Endometrial microvascular endothelial cells (primary cell): ENCODE results near the gene FGD2. TPM values are rescaled to one million over a fixed set of nuclear protein-coding genes. Genes with fewer than 3 reads are reported as not detected.
"Not testable (repeated sequence)": the region's sequence is repeated elsewhere in the genome, so short reads cannot be mapped to it uniquely, and the experiment has no call there.

Experiments
- in situ Hi-C: cut with HindIII; loops from 2 replicates; pipeline ENCODE4 v1.10.0; 2017; ENCODE audit warnings: low sequenced_read_pairs, low pct_unique_long_range_greater_than_20kb; ENCODE audit errors: inconsistent ontology term
- total RNA-seq: library from RNA; depleted of rRNA; stranded (reverse); fragments of >200 nt; gene quantifications from one replicate; pipeline ENCODE4 v1.2.3, GENCODE V29; 2015; ENCODE audit errors: inconsistent ontology term

FGD2 gene
- total RNA-seq, 1 donor from 2014 or later = not detected

DNA sequence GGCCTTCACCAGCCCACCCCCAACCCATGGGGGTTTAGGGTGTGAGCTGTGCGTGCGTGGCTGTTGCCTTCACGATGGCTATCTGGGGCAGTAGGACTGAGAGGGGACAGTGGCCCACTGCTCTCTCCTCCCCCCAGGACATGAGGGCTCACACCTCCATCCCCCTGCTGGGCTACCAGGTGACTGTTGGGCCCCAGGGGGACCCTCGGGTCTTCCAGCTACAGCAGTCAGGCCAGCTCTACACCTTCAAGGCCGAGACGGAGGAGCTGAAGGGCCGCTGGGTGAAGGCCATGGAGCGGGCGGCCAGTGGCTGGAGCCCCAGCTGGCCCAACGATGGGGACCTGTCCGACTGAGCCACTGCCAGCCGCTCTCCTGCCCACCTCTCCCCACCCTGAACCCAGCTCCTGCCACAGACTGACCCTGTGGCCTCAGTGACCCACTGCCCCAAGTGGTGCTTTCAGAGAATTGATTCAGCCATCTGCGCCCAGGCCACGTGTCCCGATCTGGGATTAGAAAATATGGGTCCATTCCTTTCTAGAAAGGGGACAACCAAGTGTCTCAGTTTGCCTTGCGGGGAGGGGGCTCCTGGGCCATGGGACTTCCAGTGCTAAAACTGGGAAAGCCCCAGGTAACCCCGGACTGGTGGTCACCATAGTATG lies 22.5 kb downstream of the FGD2 start:
- in situ Hi-C loops = no loop called here

DNA sequence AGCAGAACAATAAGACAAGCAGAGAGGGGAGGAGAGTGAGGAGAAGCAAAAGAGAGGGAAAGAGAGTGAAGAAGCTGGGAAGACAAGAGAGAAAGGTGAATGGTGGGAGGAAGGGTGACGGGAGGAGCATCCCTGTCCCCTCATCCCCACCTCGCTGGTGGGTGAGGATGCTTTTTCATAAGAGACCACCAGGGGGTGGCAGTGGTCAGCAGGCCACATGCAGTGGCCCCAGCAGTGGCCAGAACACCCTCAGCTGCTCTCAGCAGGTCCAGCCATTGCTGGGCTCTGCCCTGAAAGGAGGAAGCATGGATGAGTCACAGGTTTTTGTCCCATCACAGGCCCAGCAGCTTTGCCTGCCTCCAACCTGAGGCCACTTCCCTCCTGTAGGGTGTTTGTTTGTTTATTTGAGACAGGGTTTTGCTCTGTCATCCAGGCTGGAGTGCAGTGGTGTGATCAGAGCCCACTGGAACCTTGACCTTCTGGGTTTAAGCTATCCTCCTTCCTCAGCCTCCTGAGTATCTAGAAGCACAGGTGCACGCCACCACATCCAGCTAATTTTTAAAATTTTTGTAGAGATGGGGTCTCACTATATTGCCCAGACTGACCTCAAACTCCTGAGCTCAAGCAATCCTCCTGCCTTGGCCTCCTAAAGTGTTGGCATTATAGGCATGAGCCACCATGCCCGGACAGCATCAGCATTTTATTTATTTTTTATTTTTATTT lies 24.0 kb downstream of the FGD2 start:
- in situ Hi-C loops = no loop called here

DNA sequence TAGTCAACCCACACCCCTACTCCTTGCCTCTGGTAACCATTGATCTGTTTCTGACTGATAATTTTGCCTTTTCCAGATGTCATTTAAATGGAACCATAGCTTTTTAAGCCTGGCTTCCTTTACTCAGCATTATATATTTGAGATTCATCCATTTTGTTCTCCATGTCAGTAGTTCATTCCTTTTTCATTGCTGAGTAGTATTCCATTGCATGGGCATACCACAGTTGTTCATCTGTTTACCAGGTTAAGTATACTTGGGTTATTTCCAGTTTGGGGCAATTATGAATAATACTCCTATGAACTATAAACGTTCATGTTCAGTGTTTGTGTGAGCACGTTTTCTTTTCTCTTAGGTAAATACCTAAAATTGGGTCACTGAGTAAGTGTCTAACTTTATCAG lies 25.1 kb downstream of the FGD2 start:
- in situ Hi-C loops = no loop called here

DNA sequence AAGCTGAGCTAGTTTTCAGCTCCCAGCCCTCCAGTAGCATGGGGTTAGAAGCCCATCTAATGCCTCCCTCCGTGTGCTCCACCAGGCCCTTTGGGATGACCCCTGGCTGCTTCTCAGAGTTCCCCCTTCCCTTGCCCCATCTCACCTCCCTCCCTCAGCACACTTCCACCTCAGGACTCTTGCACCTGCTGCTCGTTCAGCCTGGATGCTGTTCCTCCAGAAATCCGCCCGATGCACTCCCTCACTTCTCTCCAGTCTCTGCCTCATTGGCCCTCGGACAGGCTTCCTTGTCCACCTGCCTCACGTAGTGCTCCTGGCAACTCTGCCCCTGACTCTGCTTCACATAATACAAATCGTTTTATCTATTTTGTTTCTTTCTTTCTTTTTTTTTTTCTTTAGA lies 26.8 kb downstream of the FGD2 start:
- in situ Hi-C loops = no loop called here

DNA sequence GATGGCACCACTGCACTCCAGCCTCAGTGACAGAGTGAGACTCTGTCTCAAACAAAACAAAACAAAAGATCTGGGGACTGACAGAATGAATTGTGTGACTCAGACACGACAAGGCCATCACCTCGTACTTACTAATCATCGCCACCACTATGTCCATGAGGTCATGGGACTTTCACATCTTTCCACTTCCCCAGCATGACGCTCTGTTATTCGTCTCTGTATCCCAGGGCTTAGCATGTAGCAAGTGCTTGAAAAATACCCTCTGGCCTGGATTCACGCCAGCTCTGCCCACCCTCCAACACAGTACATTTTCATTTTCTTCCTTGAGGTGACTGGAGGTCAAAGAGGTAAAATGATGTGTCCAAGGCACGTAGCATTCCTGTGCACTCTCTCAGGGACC lies 27.8 kb downstream of the FGD2 start:
- in situ Hi-C loops = no loop called here

DNA sequence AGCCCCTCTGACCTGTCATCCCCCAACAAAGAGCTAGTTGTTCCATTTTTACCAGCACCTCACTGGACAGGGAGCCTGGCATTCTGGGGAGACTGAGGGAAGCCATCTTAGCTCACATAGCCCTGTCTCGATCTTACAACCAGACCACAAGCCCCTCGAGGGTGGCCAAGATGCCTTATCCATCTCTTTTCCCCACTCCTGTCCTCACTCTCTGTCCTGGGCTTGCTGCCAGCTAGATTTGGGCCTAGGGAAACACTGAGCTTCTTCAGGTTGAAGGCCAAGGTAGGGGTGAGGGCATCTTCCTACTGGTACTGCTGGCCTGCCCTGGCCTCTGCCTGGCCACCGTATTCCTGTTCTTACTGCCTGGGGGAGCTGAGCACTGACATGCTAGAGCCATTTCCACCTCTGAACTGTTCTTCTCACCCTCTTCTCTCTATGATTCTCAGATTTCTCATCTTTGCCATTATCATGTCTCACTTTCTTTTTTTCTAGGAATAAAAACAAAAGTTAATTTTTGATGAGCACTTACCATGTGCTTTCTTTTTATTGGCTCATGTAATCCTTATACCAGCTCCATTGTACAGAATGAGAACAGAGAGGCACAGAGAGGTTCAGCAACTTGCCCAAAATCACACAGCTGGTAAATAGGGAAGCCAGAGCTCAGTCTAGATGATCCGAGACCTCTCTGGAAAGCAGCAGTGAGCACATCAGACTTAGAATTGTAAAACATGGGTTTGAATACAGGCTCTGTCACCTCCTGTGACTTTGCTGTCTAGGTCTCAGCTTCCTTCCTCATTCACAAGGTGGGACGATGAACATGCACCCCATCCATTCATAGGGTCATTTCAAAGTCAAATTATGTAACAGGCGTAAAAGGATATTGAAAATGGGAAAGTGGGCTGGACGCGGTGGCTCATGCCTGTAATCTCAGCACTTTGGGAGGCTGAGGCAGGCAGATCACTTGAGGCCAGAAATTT lies 28.7 kb downstream of the FGD2 start:
- in situ Hi-C loops = no loop called here

DNA sequence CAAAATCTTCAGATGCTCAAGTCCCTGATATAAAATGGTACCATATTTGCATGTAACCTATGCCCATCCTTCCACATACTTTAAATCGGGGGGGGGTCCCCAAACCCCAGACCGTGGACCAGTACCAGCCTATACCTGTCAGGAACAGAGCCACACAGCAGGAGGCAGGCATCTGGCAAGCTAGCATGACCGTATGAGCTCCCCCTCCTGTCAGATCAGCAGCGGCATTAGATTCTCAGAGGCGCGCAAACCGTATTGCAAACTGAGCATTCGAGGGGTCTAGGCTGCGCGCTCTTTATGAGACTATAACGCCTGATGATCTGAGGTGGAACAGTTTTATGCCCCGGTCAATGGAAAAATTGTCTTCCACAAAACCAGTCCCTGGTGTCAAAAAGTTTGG lies 30.7 kb downstream of the FGD2 start:
- in situ Hi-C loops = no loop called here

DNA sequence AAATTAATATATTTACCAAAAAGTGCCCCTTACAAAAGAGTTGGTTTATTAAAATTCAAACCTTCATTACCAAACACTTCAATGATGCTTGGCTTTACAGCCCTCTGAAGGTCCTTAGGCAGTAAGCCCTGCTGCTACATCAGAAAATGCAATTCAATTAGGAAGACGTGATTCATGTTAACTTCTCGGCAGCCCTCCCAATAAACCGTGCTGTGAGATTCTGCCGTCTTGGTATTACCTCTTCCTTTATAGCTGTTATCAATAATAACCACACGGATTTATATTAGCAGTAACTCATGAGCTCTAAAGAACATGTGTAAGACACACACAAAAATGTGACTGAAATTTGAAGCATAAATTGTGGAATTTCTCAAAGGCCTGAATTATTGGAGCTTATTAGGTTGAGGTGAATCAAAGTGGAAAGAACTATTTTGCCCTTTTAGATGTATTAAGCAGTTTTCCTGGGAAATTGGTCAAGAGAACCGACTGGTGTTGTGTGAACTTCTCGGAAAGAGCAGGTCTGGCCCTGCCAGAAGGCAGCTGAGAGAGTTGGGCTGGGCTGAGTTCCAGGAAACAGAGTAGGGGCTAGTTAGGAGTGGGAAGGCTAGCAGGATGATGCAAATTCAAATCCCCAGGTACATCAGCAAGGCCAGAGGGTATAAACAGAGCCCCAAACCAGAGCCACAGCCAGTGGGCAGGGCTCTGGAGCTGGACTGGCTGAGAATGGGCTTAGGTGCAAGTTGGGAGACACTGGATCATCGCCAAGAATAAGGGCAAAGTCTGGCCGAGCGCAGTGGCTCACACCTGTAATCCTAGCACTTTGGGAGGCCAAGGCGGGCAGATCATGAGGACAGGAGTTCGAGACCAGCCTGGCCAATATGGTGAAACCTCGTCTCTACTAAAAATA lies 33.1 kb downstream of the FGD2 start:
- in situ Hi-C loops = no loop called here

DNA sequence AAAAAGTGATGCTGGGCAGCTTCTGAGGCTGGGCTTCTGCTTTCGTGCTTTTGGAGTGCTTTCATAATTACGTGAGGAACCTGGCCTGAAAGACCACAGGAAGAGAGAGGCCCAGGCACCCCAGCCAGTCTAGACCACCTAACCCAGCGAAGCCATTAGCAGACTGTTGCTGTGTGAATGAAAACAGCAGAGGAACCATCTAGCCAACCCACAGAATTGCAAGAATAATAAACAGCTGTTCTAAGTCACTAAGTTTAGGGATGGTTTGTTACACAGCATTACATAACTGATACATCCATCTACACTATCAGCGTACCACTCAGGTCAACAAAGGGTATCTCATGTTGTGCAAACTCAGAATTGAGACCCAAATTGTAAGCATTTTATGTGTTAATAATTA lies 34.5 kb downstream of the FGD2 start:
- in situ Hi-C loops = no loop called here

DNA sequence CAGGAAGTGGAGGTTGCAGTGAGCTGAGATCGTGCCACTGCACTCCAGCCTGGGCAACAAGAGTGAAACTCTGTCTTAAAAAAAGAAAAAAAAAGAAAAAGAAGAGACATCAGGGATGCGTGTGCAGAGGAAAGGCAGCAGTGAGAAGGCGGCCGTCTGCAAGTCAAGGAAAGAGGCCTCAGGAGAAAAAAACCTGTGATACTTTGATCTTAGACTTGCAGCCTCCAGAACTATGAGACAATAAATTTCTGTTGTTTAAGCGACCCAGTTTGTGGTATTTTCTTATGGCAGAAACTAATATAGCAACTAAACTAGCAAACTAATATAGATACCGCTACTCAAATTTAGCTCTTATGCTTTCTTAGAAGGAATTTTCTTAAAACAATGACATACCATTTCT lies 36.1 kb downstream of the FGD2 start:
- in situ Hi-C loops = no loop called here

DNA sequence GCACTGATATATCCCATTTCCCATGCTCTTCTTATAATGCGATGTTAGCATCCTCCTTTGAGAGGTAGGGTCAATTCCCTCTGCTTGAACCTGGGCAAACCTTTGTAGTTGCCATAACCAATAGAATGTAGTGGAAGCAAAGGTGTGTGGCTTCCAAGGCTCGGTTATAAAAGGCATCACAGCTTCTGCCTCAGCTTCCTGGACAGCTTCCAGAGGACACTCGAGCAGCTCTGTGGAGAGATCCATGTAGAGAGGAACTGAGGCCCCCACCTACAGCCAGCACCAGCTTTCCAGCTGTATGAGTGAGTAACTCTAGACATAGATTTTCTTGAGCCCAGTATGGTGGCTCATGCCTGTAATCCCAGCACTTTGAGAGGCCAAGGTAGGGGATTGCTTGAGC lies 36.7 kb downstream of the FGD2 start:
- in situ Hi-C loops = no loop called here

DNA sequence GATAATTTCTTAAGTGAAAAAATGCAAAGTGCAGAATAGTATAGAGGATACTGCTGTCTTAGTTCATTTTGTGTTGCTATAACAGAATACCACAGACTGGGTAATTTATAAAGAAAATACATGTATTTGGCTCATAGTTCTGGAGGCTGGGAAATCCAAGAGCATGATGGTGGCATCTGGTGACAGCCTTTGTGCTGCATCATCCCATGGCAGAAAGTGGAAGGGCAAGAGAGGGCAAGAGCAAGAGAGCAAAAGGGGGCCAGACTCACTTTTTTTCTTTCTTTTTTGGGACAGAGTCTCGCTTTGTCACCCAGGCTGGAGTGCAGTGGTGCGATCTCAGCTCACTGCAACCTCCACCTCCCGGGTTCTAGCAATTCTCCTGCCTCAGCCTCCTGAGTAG lies 37.6 kb downstream of the FGD2 start:
- in situ Hi-C loops = not testable (repeated sequence)

DNA sequence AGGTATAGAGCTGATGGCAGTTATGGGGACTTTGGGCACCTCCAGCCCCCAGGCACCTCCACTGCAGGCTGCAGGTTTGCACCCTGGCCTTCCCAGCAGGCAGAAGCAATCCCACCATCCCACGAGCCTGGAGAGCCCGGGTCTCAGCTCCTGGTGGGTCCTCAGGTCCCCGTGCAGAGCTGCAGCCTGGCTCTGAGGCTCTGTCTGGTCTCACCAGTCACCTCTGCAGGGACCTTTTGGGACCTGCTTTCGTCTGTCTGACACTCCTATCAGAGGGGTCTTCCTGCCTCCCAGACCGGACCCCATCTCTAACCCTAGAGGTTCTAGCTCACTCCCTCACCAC lies 41.9 kb downstream of the FGD2 start:
- in situ Hi-C loops = no loop called here

DNA sequence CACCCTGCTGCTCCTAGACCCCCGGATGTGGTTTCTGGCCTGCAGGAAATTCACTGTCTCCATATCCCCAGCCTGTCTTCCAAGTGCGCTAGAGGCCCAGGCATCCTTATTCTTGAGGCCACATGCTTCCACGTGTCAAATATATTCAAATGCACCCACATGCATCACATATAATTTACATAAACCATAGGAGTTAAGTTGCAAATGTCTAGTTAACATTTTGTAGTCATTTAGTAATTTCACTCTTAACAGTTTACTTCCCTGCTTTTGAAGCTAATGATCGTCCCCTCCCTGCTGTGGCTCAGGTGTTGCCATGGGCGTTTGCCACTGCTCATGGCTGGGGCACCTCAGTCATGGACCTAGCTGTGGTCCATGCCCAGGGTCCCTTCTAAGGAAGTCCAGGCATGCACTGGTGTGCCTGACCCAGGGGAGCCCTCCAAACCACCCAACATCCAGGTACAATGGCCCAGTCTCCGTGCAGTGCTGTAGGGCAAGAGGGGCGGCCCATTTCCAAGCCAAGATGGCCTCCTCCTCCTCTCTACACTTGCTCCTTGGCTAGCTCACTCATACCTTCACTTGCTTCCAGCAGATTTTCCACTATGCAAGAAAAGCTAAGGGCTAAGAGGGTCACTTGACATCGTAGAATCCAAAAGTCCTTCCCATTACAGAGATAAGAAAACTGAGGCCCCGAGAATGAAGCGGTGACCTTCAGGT lies 42.4 kb downstream of the FGD2 start:
- in situ Hi-C loops = no loop called here

DNA sequence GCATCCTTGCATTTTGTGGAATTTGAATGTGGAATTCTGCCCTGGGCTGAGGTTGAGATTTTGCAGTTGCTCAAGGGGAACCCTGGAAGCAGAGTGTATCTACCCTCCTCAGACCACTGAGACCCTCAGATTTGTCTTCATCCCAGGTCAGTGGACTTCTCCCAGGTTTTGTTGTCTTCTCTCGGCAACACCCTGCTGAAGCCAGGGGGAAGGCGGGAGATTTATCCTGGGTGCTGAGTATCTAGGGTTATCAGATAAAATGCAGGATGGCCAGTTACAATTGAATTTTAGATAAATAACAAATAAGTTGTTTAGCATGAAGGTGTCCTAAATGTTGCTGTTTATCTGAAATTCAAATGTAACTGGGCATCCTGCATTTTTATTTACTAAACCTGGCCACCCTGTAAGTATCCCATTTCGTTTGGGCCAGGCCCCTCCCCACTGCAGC lies 43.0 kb downstream of the FGD2 start:
- in situ Hi-C loops = no loop called here

DNA sequence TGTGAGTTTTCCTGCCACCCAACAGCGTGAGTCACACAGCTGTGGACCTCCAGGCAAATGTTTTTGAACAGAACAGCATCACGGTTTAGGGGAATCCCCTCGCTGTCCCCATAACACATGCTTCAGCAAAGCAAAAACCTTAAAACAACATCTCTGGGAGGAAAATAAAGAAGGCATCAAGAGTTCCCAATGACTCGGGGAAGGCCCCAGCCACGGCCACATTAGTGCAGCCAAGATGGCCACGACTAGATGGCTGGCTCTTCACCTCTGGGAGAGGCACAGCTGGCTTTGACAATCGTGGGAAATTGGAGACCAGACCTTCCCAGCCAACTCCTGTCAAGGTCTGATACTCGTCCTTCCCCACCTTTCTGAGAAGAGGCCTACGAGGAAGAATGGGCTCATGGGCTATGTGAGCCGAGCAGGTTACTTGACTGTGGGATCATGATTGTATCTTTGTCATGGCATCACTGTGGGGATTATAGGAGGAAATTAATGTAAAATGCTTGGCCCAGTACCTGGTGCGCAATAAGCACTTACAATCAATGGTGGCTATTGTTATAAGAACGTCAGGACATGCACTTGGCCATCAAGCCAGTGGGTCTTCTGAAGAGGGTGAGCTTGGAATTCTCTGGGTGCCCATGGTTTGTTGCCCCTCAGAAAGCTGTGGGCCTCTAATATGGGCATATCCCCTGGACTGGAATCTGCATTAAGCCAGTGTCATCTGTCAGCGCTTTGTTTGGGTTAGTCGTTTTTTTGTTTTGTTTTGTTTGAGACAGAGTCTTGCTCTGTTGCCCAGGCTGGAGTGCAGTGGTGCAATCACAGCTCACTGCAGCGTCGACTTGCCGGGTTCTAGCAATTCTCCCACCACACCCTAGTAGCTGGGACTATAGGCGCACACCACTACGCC lies 43.6 kb downstream of the FGD2 start:
- in situ Hi-C loops = no loop called here

DNA sequence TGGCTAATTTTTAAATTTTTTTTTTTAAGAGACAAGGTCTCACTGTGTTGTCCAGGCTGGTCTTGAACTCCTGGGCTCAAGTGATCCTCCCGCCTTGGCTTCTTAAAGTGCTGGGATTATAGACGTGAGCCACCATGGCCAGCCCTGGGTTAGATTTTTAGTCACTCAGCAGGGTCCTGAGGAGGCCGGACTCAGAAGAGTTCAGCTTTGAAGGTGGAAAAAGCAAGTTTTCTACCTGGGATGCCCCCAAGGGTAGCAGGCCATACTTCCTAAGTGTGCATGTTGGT lies 44.2 kb downstream of the FGD2 start:
- in situ Hi-C loops = no loop called here
